Erythroblast (primary cell): ENCODE data around the gene CNNM2.
A peak's percentile ranks its signal among the peaks of the same experiment; 100 is the strongest.

ENCODE experiments used
- DNase-seq, 2 experiments: peaks; one replicate each; lab custom pipeline; 2025; lab: John Stamatoyannopoulos, UW
- GATA1 ChIP-seq: IDR thresholded peaks from 2 replicates; pipeline ENCODE4 v1.6.1; 2011; ENCODE audit warnings: low read depth, mild to moderate bottlenecking, control low read depth, low read length, moderate library complexity
- POLR2A ChIP-seq: IDR thresholded peaks from 2 replicates; pipeline ENCODE4 v1.6.1; 2011; ENCODE audit warnings: mild to moderate bottlenecking, low read length

The CNNM2 gene

DNA sequence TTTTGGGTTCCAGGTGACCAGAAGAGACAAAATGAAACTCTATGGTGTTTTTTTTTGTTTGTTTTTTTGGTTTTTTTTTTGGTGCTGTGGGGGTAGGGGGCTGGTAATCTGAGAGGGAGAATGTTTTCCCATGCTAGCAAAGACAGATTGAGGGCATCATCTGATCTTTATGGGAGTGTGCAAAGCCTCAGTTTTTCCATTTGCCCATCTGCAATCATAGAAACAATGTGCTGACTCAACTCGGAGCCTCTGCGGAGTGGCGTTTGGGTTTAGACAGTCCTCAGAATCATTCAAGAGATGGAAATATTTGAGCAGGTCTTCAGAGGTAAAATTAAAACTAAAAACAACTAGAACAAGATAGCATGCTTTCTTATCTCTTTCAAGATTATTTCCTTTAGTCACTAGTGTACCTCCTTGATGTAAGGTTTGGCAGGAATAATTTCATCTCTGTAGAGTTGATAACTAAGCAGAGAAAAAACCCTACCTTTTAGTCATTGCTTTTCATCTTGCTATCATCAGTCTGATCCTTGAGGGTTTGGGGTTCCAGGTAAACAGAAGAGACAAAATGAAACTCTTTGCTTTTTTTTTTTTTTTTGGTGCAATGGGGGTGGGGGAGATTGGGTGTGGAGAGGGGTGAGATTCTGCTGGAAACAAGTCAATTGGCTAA, 18.0 kb downstream of the CNNM2 start:
- TF ChIP-seq GATA1 (no peak), POLR2A (no peak)
- no peak for DNase-seq

DNA sequence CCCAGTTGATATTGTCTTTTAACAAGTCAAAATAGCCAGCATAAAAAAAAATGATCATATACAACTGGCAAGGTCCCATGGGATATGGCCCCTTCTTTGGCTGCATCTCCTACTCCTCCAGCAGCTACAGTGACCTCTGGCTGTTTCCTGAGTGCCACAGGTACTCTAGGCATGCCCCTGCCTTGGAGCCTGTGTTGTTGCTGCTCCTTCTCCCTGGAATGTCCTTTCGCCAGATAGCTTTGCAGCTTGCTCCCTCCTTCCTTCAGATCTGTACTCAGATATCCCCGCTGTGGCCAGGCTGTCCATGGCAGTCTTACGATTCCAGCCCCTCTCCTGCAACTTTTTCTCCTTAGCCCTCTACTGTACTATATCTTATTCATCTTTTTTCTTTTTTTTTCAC, 23.3 kb downstream of the CNNM2 start:
- TF ChIP-seq GATA1: no peak
- no peak for DNase-seq

DNA sequence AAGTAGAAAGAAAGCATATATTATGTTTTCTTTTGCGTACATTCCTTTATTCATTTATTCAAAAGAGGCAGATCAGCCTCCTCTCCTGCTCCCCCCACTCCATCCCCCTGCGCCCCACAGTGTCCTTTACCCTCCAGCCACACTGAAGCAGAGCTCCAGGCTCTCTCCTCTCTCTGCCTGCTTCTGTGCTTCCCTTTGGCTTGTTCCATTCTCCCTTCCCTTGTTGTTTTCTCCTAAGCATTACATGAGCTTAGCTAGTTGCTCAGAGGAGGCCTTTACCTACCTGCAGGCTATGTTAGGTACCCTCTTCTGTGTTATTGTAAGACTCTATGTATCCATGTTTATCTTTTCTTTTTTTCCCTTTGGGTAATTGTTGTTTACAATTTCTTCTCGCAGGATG, 27.4 kb downstream of the CNNM2 start:
- TF ChIP-seq GATA1 (no peak), POLR2A (no peak)
- no peak for DNase-seq

DNA sequence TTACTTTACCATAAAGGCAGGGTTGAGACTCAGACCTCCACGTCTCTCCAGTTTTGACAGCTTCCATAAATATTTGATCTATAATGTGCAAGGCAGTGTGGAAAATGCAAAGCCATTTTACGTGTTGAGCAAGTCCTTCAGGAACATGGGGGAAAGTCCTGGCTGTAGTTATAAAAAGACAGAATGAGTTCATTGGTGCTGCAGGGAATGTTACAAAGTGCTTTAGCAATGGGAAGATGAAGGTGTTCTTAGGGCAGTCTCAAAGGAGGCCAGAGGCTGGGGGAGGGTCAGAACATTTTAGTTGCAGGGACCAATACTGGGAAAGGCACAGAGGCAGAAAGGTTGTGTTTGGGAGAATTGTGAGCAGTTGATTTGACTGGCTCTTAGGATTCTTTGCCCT, 27.9 kb downstream of the CNNM2 start:
- no peak for DNase-seq
- no peak for TF ChIP-seq GATA1

DNA sequence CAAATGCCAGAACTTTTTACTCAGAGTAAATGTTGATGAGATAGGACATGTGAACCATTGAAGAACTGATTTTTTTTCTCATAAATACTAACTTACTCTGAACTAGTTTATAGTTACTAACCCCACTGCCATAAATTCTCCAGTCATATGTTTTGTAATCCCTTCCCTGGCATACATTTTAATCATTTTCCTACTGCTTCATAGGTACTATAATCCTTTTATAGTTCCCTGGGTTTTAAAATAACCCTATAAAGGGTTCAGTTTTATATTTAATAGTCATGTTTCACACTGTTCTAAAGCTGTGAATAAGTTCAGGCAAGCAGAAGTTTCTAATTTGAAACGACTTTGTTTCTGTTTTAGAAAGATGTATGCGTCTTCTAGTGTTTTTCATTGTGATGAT, 28.9 kb downstream of the CNNM2 start:
- no peak for DNase-seq
- TF ChIP-seq POLR2A (no peak), GATA1 (no peak)

DNA sequence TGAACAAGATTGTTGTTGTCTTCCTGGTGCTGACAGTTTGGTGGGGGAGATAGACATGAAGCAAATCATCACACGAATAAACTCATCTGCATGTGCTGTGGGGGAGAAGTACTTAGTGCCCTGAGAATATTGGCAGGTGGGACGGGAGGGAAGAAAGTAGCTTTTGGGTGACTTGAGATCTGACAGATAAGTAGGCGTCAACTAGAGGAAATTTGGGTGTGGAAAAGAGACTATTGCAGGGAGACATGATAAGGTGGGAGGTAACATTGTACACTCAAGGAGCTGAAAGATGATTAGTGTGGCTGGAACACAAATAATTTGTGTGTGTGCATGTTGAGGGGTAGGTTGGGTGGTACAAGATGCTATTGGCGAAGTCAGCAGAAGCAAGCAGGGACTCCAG, 30.1 kb downstream of the CNNM2 start:
- TF ChIP-seq POLR2A (peak; percentile 43), GATA1 (no peak)
- peak; percentile 72 to 86 for DNase-seq

DNA sequence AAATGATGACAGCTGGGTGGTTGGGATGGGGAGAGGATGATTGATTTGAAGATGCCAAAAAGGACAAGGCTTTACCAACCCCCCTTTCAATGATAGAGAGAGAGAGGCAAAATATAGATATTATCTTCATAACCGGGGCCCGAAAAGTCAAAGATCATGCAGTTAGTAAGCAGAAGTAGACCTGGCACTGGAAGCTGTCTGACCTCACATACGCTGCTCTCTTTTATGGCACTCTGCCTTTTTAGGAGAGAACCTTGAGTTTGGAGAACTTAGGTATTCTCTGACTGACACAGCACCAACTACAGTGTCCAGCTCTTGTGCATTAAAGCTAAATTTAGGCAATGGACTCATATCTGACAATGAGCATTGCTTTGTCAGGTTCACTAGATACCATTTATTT, 30.7 kb downstream of the CNNM2 start:
- no peak for TF ChIP-seq GATA1
- DNase-seq: peak; percentile 52

DNA sequence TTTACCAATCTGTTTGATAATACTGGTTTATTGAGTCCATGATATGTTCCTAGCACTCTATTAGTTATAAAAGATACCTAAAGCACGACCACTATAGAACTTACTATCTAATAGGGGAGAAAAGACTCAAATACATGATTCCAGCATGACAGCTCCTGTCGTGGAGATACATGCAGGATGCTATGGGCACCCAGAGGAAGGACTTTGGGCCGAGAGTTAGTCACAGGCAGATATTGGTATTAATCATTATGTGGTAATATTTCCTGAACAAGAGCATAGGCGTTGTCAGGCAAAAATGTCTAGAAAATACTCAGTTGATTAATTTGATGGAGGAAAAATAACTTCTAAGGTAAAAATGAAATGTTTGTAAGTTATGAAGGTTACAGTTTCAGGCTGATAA, 31.8 kb downstream of the CNNM2 start:
- DNase-seq: no peak
- TF ChIP-seq GATA1 (no peak), POLR2A (no peak)

DNA sequence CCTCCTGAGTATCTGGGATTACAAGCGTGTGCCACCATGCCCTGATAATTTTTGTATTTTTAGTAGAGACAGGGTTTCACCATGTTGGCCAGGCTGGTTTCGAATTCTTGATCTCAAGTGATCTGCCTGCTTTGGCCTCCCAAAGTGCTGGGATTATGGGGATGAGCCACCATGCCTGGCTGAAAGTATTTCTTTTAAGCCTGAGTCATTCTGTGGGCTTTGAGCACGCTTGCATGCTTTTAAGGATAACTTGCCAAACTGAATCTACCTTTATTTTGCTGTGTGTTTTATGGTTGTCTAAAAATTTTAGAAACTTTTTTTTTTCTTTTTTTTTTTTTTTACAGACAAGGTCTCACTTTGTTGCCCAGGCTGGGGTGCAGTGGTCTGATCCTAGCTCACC, 33.2 kb downstream of the CNNM2 start:
- no peak for DNase-seq
- no peak for TF ChIP-seq POLR2A
- TF ChIP-seq GATA1: no peak

DNA sequence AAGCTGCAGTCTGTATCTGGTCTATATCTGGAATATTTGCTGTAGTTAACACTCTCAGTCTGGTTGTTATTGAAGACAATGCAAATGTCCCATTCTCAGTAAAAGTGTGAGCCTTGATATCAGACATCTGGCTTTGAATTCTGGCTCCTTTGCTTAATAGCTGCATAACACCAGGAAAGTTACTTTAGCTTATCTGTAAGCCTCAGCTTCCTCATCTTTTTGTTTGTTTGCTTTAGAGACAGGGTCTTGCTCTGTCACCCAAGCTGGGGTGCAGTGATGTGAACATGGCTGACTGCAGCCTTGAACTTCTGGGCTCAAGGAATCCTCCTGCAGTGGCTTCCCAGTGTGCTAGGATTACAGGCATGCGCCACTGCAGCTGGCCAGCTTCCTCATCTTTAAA, 41.3 kb downstream of the CNNM2 start:
- TF ChIP-seq GATA1 (no peak), POLR2A (no peak)
- DNase-seq: peak in 1 of 2 experiments; percentile 48

DNA sequence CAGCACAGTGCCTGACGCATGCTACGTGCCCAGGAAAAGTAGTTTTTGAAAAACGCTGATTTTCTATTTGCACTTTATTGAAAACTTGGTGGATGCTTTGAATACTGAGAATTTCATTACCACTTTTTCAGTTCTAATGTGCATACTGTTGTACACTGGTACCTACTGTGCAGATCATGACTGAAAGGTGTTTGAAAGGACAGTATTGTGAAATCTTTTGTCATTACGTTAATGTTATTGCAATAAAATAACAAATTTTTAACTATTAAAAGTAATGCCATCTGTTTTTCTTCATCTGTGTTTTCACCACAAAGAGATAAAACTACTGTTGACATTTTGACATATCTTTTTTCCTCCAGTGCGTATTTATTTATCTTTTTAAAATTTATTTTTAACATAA, 42.1 kb downstream of the CNNM2 start:
- TF ChIP-seq GATA1 (no peak), POLR2A (no peak)
- no peak for DNase-seq

DNA sequence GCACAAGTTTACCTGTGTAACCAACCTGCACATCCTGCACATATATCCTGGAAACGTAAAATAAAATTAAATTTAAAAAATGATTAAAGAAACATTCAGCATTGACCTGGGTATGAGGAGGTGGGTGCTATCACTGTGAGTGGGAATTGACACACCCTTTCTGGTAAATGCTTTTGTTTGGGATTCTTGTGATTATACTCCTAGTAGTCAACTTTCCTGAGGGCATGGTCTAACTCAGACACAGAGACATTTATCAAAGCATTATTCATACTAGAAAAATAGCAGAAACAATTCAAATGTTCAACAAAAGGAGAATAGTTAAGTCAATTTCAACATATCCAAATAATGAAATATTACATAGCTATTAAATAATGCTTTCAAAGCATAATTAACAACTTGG, 44.2 kb downstream of the CNNM2 start:
- DNase-seq: no peak
- TF ChIP-seq POLR2A: no peak
- TF ChIP-seq GATA1: no peak

DNA sequence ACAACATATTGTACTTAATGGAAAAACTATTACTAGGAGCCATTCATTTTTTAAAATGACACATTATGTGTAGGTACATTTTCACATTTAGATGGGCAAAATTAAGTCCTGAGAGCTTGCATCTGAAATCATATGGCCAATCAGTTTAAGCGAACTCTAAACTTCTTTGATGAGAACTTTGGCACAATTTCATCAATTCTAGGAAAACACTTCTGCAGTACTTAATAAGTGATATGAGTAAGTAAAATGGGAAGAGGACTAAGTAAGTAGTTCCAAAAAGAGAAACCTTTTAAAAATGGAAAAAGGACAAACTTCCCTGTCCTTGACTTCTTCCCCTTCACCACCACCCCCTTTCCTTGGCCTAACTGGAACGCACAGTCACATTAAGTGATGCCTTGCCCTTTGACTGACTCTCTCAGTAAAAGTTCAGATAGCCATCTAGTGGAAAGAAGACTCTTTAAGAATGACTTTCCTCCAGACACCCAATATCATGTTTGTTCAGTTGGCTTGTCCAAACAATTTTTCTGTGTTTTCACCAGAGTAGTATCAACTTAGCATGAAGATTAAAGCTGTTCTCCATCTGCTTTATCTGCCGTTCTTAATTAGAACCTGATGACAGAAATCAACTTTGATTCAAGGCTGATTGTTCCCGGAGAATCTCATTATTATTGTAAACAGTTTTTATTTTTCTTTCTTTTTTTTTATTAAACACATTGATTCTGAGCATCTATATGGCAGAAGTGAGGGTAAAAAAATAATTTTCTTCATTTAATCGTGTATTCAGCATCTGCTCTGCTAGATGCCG, 45.1 kb downstream of the CNNM2 start:
- DNase-seq: peak; percentile 65 to 80

DNA sequence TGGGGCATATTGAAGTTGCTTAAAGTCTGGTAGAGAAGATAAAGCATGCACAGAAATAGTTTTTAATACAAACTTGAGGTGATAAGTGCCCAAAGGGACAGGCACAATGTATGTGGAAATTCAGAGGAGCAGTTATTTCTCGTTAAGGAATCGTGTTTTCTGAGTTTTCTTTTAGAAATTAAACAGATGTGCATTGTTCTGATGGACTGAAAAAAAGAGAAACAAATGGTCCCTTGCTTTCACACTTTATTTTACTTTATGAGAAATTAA, 45.6 kb downstream of the CNNM2 start:
- DNase-seq: peak; percentile 69 to 85
- TF ChIP-seq GATA1: no peak

More for the DNA sequence above, 45.1 kb downstream of the CNNM2 start:
- TF ChIP-seq POLR2A: peak; percentile 24
- TF ChIP-seq GATA1: no peak

DNA sequence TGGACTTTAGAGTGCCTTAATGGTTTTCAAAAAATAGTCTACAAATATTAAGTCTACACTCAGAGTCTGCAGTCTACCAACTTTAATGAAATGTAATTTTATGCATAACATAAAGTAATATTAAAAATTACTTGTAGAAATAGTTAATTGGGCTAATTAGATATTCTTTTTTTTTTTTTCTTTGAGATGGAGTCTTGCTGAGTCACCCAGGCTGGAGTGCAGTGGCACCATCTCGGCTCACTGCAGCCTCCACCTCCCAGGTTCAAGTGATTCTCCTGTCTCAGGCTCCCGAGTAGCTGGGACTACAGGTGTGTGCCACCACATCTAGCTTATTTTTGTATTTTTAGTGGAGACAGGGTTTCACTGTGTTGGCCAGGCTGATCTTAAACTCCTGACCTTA, 46.0 kb downstream of the CNNM2 start:
- peak in 1 of 2 experiments; percentile 36 for DNase-seq

DNA sequence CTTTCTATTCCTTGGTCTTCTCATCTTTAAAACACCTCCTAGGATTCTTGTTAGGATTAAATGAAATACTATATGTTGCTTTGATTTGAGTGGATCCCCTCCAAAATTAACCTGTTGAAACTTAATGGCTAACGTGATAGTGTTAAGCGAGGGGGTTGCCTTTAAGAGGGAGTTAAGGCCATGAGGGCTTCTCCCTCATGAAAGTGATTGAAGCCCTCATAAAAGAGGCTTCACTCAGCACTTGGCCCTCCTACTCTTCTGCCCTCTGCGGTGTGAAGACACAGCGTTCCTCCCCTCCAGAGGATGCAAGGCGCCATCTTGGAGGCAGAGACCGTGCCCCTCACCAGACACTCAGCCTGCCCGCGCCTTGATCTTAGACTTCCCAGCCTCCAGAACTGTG, 46.6 kb downstream of the CNNM2 start:
- DNase-seq: no peak
- no peak for TF ChIP-seq GATA1
- TF ChIP-seq POLR2A: no peak
